Measurements from ENCODE around the gene FHL3. TPM values are rescaled to one million over a fixed set of nuclear protein-coding genes. Genes with fewer than 3 reads are reported as not detected.

FHL3 gene
- total RNA-seq, 1 experiment from 2014 or later: 106 TPM

DNA sequence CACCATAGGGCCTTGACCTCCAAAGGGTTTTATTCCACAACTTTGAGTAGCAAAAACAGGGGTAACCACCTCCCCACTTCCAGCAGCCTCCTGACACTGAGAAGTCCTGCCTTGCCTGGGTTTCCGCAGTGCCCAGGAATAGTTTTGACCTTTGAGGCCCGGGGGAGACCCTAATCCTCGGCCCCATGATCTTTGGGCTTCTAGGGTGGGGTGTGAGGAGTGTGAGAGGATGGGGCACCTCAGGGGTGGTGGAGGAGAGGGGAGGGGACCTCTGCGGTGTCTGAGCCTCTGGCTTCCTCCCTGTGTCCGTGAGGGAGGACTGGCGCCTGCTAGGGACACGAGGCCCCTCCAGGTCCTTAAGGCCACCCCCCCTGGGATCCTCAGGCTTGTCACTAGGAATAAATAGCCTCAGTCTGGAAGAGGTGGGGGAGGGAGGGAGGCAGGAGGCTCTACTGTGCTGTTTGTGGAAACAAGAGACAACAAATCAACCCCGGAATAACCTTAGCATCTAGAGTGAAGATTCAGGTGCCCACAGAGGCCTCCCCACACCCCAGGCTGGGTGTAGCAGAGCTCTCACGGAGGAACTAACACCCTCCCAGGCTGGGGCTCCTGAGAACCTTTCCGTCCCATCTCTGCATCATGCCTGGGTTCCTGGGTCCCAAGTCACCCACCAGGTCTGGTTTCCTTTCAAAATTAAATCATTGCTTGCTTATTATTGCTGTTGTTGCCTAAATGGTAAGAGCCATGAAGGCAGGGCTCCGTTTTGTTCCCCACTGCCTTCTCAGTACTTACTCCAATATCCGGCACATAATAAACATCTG is 904 bp upstream of the FHL3 start:
- ChIA-PET CTCF (no interaction called here), POLR2A (ENCODE audit: low non-redundant PET) (no interaction called here)
- Histone ChIP-seq H3K27me3 (replicated peaks; ENCODE audit: insufficient read depth, low read depth, low read length, poor library complexity) (no peaks in the 10 kb centered on the region), H3K4me1 (ENCODE audit: insufficient read depth, low read length, poor library complexity, severe bottlenecking) (peaks cover 36% of the 10 kb centered on the region), H3K4me3 (ENCODE audit: low read depth, low read length, poor library complexity, severe bottlenecking) (peak overlapping the region; percentile 34), H3K27ac (ENCODE audit: low read depth, low read length, poor library complexity, severe bottlenecking) (peak overlapping the region; percentile 70), H3K36me3 (ENCODE audit: insufficient read depth, low read length, poor library complexity, severe bottlenecking) (no peaks in the 10 kb centered on the region), H3K9me3 (ENCODE audit: low read depth, low read length, poor library complexity, severe bottlenecking) (no peaks in the 10 kb centered on the region)
- intact Hi-C loops (cut with micrococcal nuclease; ENCODE audit: unreplicated experiment): no loop called here
- no peak for DNase-seq (ENCODE audit: low spot score)
- TF ChIP-seq, protein P1, sequence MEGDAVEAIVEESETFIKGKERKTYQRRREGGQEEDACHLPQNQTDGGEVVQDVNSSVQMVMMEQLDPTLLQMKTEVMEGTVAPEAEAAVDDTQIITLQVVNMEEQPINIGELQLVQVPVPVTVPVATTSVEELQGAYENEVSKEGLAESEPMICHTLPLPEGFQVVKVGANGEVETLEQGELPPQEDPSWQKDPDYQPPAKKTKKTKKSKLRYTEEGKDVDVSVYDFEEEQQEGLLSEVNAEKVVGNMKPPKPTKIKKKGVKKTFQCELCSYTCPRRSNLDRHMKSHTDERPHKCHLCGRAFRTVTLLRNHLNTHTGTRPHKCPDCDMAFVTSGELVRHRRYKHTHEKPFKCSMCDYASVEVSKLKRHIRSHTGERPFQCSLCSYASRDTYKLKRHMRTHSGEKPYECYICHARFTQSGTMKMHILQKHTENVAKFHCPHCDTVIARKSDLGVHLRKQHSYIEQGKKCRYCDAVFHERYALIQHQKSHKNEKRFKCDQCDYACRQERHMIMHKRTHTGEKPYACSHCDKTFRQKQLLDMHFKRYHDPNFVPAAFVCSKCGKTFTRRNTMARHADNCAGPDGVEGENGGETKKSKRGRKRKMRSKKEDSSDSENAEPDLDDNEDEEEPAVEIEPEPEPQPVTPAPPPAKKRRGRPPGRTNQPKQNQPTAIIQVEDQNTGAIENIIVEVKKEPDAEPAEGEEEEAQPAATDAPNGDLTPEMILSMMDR (conservative IDR thresholded peaks at IDR 0.05; ENCODE audit: low read depth, low read length): no peak
- TF ChIP-seq EZH2 (IDR thresholded peaks at IDR 0.05; ENCODE audit: borderline replicate concordance, low read depth, low read length, poor library complexity, severe bottlenecking): no peak
- BruUV-seq (replicated peaks): no TSS peak

DNA sequence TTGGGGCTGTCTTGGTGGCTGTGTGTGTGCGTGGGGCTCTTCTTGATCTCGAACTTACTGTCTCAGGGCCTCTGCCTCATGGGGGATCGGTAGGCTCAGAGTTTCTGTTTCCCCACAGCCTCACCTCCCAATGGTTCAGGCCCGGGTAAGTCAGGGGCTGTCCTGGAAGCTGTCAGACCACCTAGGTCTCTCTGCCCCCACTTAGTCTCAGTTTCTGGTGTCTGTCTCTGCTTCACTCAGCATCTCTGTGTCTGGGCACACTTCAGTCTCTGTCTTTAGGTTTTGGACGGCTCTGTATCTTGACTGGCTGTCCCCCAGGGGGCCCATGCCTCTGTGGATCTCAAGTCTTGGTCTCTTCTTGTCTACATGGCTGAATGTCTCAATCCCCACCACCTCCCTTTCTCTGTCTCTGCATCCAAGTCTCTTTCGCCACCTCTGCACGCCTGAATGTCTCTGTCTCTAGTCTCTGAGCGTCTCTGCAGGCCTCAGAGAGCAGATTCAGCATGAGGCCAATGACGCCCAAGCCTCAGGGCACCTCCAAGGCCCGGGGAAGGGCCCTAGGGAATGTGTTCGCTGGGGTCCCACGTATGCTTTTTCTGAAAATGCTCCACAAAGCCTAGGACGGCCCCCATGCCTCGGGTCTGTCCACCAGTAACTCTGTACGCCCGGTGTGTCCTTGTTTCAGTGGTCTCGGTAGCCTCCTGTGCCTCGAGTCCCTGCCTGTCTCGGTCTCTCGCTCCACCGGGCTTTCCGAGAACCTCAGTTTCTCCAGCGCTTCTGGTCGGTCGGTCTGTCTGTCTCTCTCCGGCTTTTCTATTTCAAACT is 818 bp downstream of the FHL3 start:
- Histone ChIP-seq H3K27me3 (replicated peaks; ENCODE audit: insufficient read depth, low read depth, low read length, poor library complexity) (no peaks in the 10 kb centered on the region), H3K27ac (ENCODE audit: low read depth, low read length, poor library complexity, severe bottlenecking) (peak overlapping the region; percentile 94), H3K4me3 (ENCODE audit: low read depth, low read length, poor library complexity, severe bottlenecking) (peak overlapping the region; percentile 85), H3K36me3 (ENCODE audit: insufficient read depth, low read length, poor library complexity, severe bottlenecking) (no peaks in the 10 kb centered on the region), H3K9me3 (ENCODE audit: low read depth, low read length, poor library complexity, severe bottlenecking) (no peaks in the 10 kb centered on the region), H3K4me1 (ENCODE audit: insufficient read depth, low read length, poor library complexity, severe bottlenecking) (peaks cover 53% of the 10 kb centered on the region)
- TF ChIP-seq, protein P1 (conservative IDR thresholded peaks at IDR 0.05; ENCODE audit: low read depth, low read length): no peak
- TF ChIP-seq EZH2 (IDR thresholded peaks at IDR 0.05; ENCODE audit: borderline replicate concordance, low read depth, low read length, poor library complexity, severe bottlenecking): no peak
- no peak for DNase-seq (ENCODE audit: low spot score)
- intact Hi-C loops (cut with micrococcal nuclease; ENCODE audit: unreplicated experiment): no loop called here
- BruUV-seq (replicated peaks): TSS peak; percentile 68
- CTCF ChIA-PET: no interaction called here
- POLR2A ChIA-PET (ENCODE audit: low non-redundant PET): no interaction called here

DNA sequence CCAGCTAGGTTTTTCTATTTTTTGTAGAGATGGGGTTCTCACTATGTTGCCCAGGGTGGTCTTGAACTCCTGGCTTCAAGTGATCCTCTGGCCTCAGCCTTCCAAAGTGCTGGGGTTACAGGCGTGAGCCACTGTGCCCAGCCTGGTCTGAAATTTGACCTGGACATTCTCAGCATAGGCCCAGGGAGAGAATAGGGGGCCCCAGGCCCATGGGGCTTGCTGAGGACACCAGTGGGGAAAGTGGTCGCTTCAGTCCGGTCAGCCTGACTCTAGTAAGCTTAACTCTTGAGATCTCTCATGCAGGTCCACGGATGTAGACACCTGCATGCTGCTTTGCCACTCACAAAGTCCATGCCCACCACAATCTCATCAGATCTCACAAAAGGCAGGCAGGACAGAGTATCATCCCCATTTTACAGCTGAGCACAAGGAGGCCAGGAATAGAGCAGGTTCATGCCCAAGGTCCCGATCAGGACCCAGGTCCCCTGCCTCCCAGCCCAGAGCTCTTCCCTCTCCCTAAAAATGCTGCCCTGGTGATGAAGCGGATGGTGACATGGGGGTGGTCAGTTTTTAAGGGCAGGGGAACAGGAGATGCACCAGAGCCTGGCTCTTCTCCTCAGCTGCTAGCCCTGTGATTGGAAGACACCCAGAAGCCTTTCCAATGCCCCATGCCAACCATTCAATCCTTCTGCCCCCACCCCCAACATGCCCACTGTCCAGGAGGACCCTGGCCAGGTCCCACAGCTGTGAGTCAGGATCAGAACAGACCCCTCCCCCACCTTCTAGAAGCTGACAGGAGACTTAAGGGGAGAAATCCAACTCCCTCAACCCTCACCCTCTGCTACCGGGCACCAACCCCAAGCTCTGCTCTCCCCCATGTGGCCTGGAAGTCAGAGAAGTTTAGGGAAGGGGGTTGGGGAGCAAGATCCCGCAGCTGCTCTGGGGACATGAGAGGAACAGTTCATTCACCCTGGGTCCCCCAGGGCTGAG is 1.8 kb downstream of the FHL3 start:
- ChIA-PET CTCF (no interaction called here), POLR2A (ENCODE audit: low non-redundant PET) (no interaction called here)
- Histone ChIP-seq H3K27ac (ENCODE audit: low read depth, low read length, poor library complexity, severe bottlenecking) (peak overlapping the region; percentile 94), H3K27me3 (replicated peaks; ENCODE audit: insufficient read depth, low read depth, low read length, poor library complexity) (no peaks in the 10 kb centered on the region), H3K36me3 (ENCODE audit: insufficient read depth, low read length, poor library complexity, severe bottlenecking) (peaks cover 8% of the 10 kb centered on the region), H3K9me3 (ENCODE audit: low read depth, low read length, poor library complexity, severe bottlenecking) (no peaks in the 10 kb centered on the region), H3K4me3 (ENCODE audit: low read depth, low read length, poor library complexity, severe bottlenecking) (peak overlapping the region; percentile 85), H3K4me1 (ENCODE audit: insufficient read depth, low read length, poor library complexity, severe bottlenecking) (peaks cover 50% of the 10 kb centered on the region)
- TF ChIP-seq, protein P1 (conservative IDR thresholded peaks at IDR 0.05; ENCODE audit: low read depth, low read length): no peak
- TF ChIP-seq EZH2 (IDR thresholded peaks at IDR 0.05; ENCODE audit: borderline replicate concordance, low read depth, low read length, poor library complexity, severe bottlenecking): no peak
- intact Hi-C loops (cut with micrococcal nuclease; ENCODE audit: unreplicated experiment): no loop called here
- BruUV-seq (replicated peaks): no TSS peak
- no peak for DNase-seq (ENCODE audit: low spot score)

Data from A673 (cell line).